IMR-90 (cell line): Measurements from ENCODE around the gene PMEPA1. TPM values are rescaled to one million over a fixed set of nuclear protein-coding genes. Genes with fewer than 3 reads are reported as not detected.

Experiments used
- ATAC-seq: fragments of 200-7000 bp; cut with Tn5 transposase; 2 replicates; pipeline ENCODE4 v1.9.1; 2020; ENCODE audit warnings: low read depth, mild to moderate bottlenecking, moderate library complexity
- BruUV-seq: library from RNA; stranded (reverse); fragments of 400-500 nt; replicated peaks from 2 replicates; lab custom pipeline; 2021; lab: Mats Ljungman, UMichigan
- CTCF ChIA-PET: fragments of 300-600 bp; formaldehyde crosslinking; extraction: SDS; loops from one replicate; lab custom pipeline; 2021; ENCODE audit warnings: antibody characterized with exemption; lab: Yijun Ruan, JAX
- POLR2A ChIA-PET: fragments of 300-600 bp; sonication (Branson Sonifier 250); formaldehyde crosslinking; loops from one replicate; lab custom pipeline; 2022; ENCODE audit warnings: antibody characterized with exemption; ENCODE audit not compliant: unreplicated experiment; lab: Charles Lee
- DNase-seq: peaks from one replicate; pipeline ENCODE4 v3.0.0; 2013
- H2AFZ ChIP-seq: replicated peaks from 2 replicates; pipeline ENCODE3; 2013; ENCODE audit warnings: low read length, mild to moderate bottlenecking; ENCODE audit not compliant: poor library complexity
- H2AK5ac ChIP-seq: 2 replicates; pipeline ENCODE4 v1.6.1; 2013; ENCODE audit warnings: low read depth, low read length, inconsistent platforms
- H2AK9ac ChIP-seq: replicated peaks from 2 replicates; pipeline ENCODE3; 2013; ENCODE audit warnings: mild to moderate bottlenecking, low read depth, low read length, moderate library complexity; ENCODE audit not compliant: poor library complexity
- H2BK120ac ChIP-seq: 2 replicates; pipeline ENCODE4 v1.6.1; 2013; ENCODE audit warnings: low read depth, low read length, inconsistent platforms
- H2BK15ac ChIP-seq: 3 replicates; pipeline ENCODE4 v1.6.1; 2013; ENCODE audit warnings: low read depth, low read length, inconsistent platforms
- H2BK20ac ChIP-seq: 2 replicates; pipeline ENCODE4 v1.6.1; 2013; ENCODE audit warnings: low read depth, mild to moderate bottlenecking, inconsistent platforms, low read length, moderate library complexity
- H2BK5ac ChIP-seq: 2 replicates; pipeline ENCODE4 v1.6.1; 2013; ENCODE audit warnings: mild to moderate bottlenecking, low read depth, low read length, inconsistent platforms; ENCODE audit not compliant: poor library complexity, severe bottlenecking
- H3K14ac ChIP-seq: replicated peaks from 2 replicates; pipeline ENCODE4 v1.6.1; 2013; ENCODE audit warnings: low read depth, low read length, inconsistent platforms
- H3K18ac ChIP-seq: 2 replicates; pipeline ENCODE4 v1.6.1; 2013; ENCODE audit warnings: low read depth, low read length, control low read depth
- H3K23ac ChIP-seq: 2 replicates; pipeline ENCODE4 v1.6.1; 2013; ENCODE audit warnings: low read depth, low read length, inconsistent platforms
- H3K27ac ChIP-seq: 2 replicates; pipeline ENCODE4 v1.5.1; 2013; ENCODE audit warnings: mild to moderate bottlenecking, control low read depth, low read length; ENCODE audit not compliant: insufficient read depth
- H3K27me3 ChIP-seq: 2 replicates; pipeline ENCODE4 v1.6.1; 2013; ENCODE audit warnings: low read length; ENCODE audit not compliant: control insufficient read depth, insufficient read depth
- H3K36me3 ChIP-seq: 2 replicates; pipeline ENCODE4 v1.6.1; 2013; ENCODE audit warnings: low read length, mixed read lengths; ENCODE audit not compliant: control insufficient read depth, insufficient read depth
- H3K4ac ChIP-seq: 2 replicates; pipeline ENCODE4 v1.6.1; 2013; ENCODE audit warnings: low read depth, low read length, inconsistent platforms
- H3K4me1 ChIP-seq: 2 replicates; pipeline ENCODE4 v1.6.1; 2013; ENCODE audit warnings: low read length, mixed read lengths; ENCODE audit not compliant: control insufficient read depth, insufficient read depth
- H3K4me2 ChIP-seq: 2 replicates; pipeline ENCODE4 v1.6.1; 2013; ENCODE audit warnings: low read depth, mild to moderate bottlenecking, control low read depth, low read length, moderate library complexity
- H3K4me3 ChIP-seq: 2 replicates; pipeline ENCODE4 v1.5.1; 2013; ENCODE audit warnings: low read depth, mild to moderate bottlenecking, control low read depth, low read length, moderate library complexity; ENCODE audit not compliant: insufficient read depth
- H3K56ac ChIP-seq: 2 replicates; pipeline ENCODE4 v1.6.1; 2013; ENCODE audit warnings: low read length, inconsistent platforms; ENCODE audit not compliant: insufficient read depth; ENCODE audit errors: extremely low read depth
- H3K79me1 ChIP-seq, 2 experiments: 2 replicates each; pipeline ENCODE4 v1.6.1; 2013; ENCODE audit warnings: low read length in 2 of 2, inconsistent platforms in 1 of 2, low read depth in 1 of 2
- H3K9ac ChIP-seq: 2 replicates; pipeline ENCODE4 v1.6.1; 2013; ENCODE audit warnings: low read depth, low read length, control low read depth
- H3K9me1 ChIP-seq: 2 replicates; pipeline ENCODE4 v1.6.1; 2013; ENCODE audit warnings: low read length, inconsistent platforms; ENCODE audit not compliant: insufficient read depth
- H3K9me3 ChIP-seq: 2 replicates; pipeline ENCODE4 v1.6.1; 2013; ENCODE audit warnings: low read length; ENCODE audit not compliant: control insufficient read depth, insufficient read depth
- H4K20me1 ChIP-seq: 2 replicates; pipeline ENCODE4 v1.6.1; 2013; ENCODE audit warnings: low read length, inconsistent platforms; ENCODE audit not compliant: insufficient read depth
- H4K5ac ChIP-seq: 2 replicates; pipeline ENCODE4 v1.6.1; 2013; ENCODE audit warnings: mild to moderate bottlenecking, low read depth, low read length, control low read depth
- H4K8ac ChIP-seq, 2 experiments: 2 replicates each; pipeline ENCODE4 v1.6.1; 2013; ENCODE audit warnings: low read depth in 2 of 2, low read length in 2 of 2, control low read depth in 1 of 2, inconsistent platforms in 1 of 2
- H4K91ac ChIP-seq: 2 replicates; pipeline ENCODE4 v1.6.1; 2013; ENCODE audit warnings: low read depth, low read length, inconsistent platforms; ENCODE audit not compliant: insufficient read depth
- CEBPB ChIP-seq: IDR thresholded peaks from 2 replicates; pipeline ENCODE4 v1.6.1; 2012; ENCODE audit warnings: low read depth, low read length, improper control_type of control experiment
- CTCF ChIP-seq: conservative IDR thresholded peaks from 2 replicates; pipeline ENCODE4 v1.5.1; 2012; ENCODE audit warnings: mild to moderate bottlenecking, low read depth, low read length, improper control_type of control experiment
- FOS ChIP-seq: fragments of 150-350 bp; IDR thresholded peaks from 2 replicates; pipeline ENCODE4 v1.6.1; 2016; ENCODE audit warnings: low read depth, low read length
- MAFK ChIP-seq: IDR thresholded peaks from 2 replicates; pipeline ENCODE4 v1.6.1; 2012; ENCODE audit warnings: low read depth, low read length, improper control_type of control experiment
- MAZ ChIP-seq: IDR thresholded peaks from 2 replicates; pipeline ENCODE4 v1.6.1; 2012; ENCODE audit warnings: low read depth, mild to moderate bottlenecking, low read length, improper control_type of control experiment, moderate library complexity, borderline replicate concordance
- MXI1 ChIP-seq: IDR thresholded peaks from 2 replicates; pipeline ENCODE4 v1.6.1; 2012; ENCODE audit warnings: low read depth, mild to moderate bottlenecking, low read length, moderate library complexity, borderline replicate concordance
- POLR2A ChIP-seq: IDR thresholded peaks from 2 replicates; pipeline ENCODE4 v1.6.1; 2012; ENCODE audit warnings: mild to moderate bottlenecking, low read depth, low read length
- WGBS, 2 experiments: methylation state at CpG; one replicate each; pipeline versions ENCODE4 v1.1.5 to v1.1.7; 2013; ENCODE audit warnings: missing lambda C conversion rate in 2 of 2; ENCODE audit not compliant: insufficient read length in 1 of 2; ENCODE audit errors: extremely low coverage in 2 of 2; 5-methylcytosine and 5-hydroxymethylcytosine counted together
- dilution Hi-C: fragments of 300-500 bp; cut with HindIII; formaldehyde crosslinking; loops from one replicate; pipeline ENCODE4 v1.14.3; 2018; ENCODE audit warnings: low sequenced_read_pairs; ENCODE audit not compliant: unreplicated experiment
- in situ Hi-C: fragments of 300-500 bp; cut with MboI; formaldehyde crosslinking; loops from 3 replicates; pipeline ENCODE4 v1.14.3; 2019; ENCODE audit warnings: low sequenced_read_pairs, inconsistent platforms, mixed read lengths
- intact Hi-C: fragments of 100-400 bp; cut with micrococcal nuclease; formaldehyde crosslinking; loops from 2 replicates; pipeline ENCODE4 v1.10.0; 2022
- polyA plus RNA-seq, 3 experiments: library from polyadenylated mRNA; depleted of rRNA; stranded (reverse); fragments of >200 nt; gene quantifications; 2 replicates each; pipeline ENCODE4 v1.2.3, GENCODE V29; 2012; ENCODE audit warnings: low replicate concordance in 1 of 3
- total RNA-seq: library from RNA; depleted of rRNA; stranded (reverse); fragments of >200 nt; gene quantifications from 2 replicates; pipeline ENCODE4 v1.2.3, GENCODE V29; 2012

The PMEPA1 gene
- total and polyA plus RNA-seq, 2 of the 4 experiments (the other 2 are of a cell fraction): 2.0 to 6.9 TPM

DNA sequence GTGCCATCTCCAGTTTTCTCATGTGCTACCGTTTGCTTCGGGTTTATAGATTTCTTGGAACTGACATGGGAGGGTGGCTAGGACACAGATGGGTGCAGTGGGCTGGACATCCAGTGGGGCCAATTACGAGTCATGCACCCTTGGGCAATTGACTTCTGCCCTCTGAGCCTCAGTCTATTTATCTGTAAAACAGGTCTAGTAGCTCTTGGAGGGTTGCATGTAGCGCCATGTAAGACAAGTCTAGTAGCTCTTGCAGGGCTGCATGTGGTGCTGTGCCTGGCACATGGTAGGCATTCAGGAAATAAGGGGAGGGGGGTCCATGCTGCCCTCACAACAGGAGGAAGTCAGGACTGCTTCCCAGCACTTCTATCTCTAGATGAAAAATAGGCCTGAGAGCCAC lies 15.3 kb downstream of the PMEPA1 start:
- Histone ChIP-seq H3K79me1 (peaks cover 23 to 50% of the 10 kb centered on the region in 2 experiments; a peak in 3 of 4 replicates), H3K23ac (no peak overlapping the region), H3K4me2 (no peak overlapping the region), H2BK5ac (no peak overlapping the region), H3K9ac (no peak overlapping the region), H3K4ac (no peak overlapping the region), H2AK5ac (no peak overlapping the region), H3K18ac (no peak overlapping the region), H2AK9ac (no peak overlapping the region), H2BK15ac (no peak overlapping the region), H3K9me3 (no peaks in the 10 kb centered on the region), H4K20me1 (peaks cover 71% of the 10 kb centered on the region), H4K91ac (no peak overlapping the region), H2BK120ac (no peak overlapping the region), H3K4me1 (peaks cover 17% of the 10 kb centered on the region), H3K27me3 (no peaks in the 10 kb centered on the region), H3K4me3 (no peak overlapping the region), H3K27ac (no peak overlapping the region), H3K56ac (no peak overlapping the region), H3K36me3 (peaks cover 2% of the 10 kb centered on the region; the same call in 1 of the 2 replicates), H2AFZ (no peak overlapping the region), H3K14ac (no peak overlapping the region), H4K5ac (no peak overlapping the region), H3K9me1 (peaks cover 25% of the 10 kb centered on the region), H4K8ac (no peak overlapping the region), H2BK20ac (no peak overlapping the region)
- intact Hi-C loops: no loop called here
- no peak for ATAC-seq
- ChIA-PET CTCF (no interaction called here), POLR2A (no interaction called here)
- TF ChIP-seq FOS: no peak
- TF ChIP-seq CEBPB: no peak
- TF ChIP-seq MAFK: no peak
- no peak for TF ChIP-seq CTCF
- no peak for TF ChIP-seq POLR2A
- TF ChIP-seq MAZ: no peak
- no peak for TF ChIP-seq MXI1
- no TSS peak for BruUV-seq
- WGBS, 2 experiments: 100% methylated on average over 1 of the region's 4 CpGs; no CpG with 5 or more reads in 1 of the 2 experiments
- no peak for DNase-seq
- in situ Hi-C loops: loop anchor here (25.0 kb wide), 1 partner anchor 1343 kb away; the partner anchor contains the start of genes ATP5F1E and PRELID3B
- dilution Hi-C loops: no loop called here
